GM12878 (cell line): ENCODE results near the gene ORAI3. TPM values are rescaled to one million over a fixed set of nuclear protein-coding genes. Genes with fewer than 3 reads are reported as not detected.

ENCODE experiments used
- ATAC-seq: fragments of 200-7000 bp; cut with Tn5 transposase; 3 replicates; pipeline ENCODE4 v1.9.1; 2020; ENCODE audit warnings: mild to moderate bottlenecking, moderate library complexity
- BruUV-seq: library from RNA; stranded (reverse); fragments of 400-500 nt; replicated peaks from 2 replicates; lab custom pipeline; 2021; lab: Mats Ljungman, UMichigan
- CTCF ChIA-PET: fragments of 300-600 bp; sonication (Branson Sonifier 250); formaldehyde crosslinking; extraction: SDS; loops from one replicate; lab custom pipeline; 2021; ENCODE audit warnings: inconsistent platforms; lab: Yijun Ruan, JAX
- POLR2A ChIA-PET: fragments of 350-600 bp; formaldehyde crosslinking; extraction: SDS; loops from one replicate; lab custom pipeline; 2021; ENCODE audit warnings: inconsistent platforms; lab: Charles Lee
- RAD21 ChIA-PET: fragments of 300-600 bp; sonication (Branson Sonifier 250); formaldehyde crosslinking; loops from one replicate; lab custom pipeline; 2023; ENCODE audit warnings: antibody characterized with exemption; ENCODE audit not compliant: unreplicated experiment; lab: Charles Lee
- SMC1A ChIA-PET: fragments of 300-600 bp; sonication (Branson Sonifier 250); formaldehyde crosslinking; loops from one replicate; lab custom pipeline; 2023; ENCODE audit not compliant: unreplicated experiment, uncharacterized antibody; lab: Charles Lee
- DNase-seq: peaks from one replicate; pipeline ENCODE4 v3.0.0-alpha.2; 2011; ENCODE audit warnings: low read depth, low spot score
- FAIRE-seq: peaks from 3 replicates; lab custom pipeline; 2011; peaks lifted over from hg19 to GRCh38; lab: Jason Lieb, UNC
- H2AFZ ChIP-seq: 2 replicates; pipeline ENCODE4 v1.6.0; 2011; ENCODE audit warnings: low read depth, low read length, control low read depth; ENCODE audit not compliant: control insufficient read depth
- H3K27ac ChIP-seq: 2 replicates; pipeline ENCODE4 v1.5.1; 2011; ENCODE audit warnings: control low read depth; ENCODE audit not compliant: control insufficient read depth, insufficient read depth
- H3K27me3 ChIP-seq, 2 experiments: replicated peaks in 1 of 2; 2 replicates each; pipeline versions ENCODE4 v1.6.0 to v1.6.1; 2011; ENCODE audit warnings: low read length in 1 of 2; ENCODE audit not compliant: control insufficient read depth in 2 of 2, insufficient read depth in 2 of 2
- H3K36me3 ChIP-seq, 2 experiments: 2 replicates each; pipeline ENCODE4 v1.5.1; 2011; ENCODE audit warnings: low read length in 1 of 2; ENCODE audit not compliant: control insufficient read depth in 2 of 2, insufficient read depth in 2 of 2
- H3K4me1 ChIP-seq: 2 replicates; pipeline ENCODE4 v1.6.1; 2011; ENCODE audit warnings: mild to moderate bottlenecking, low read length, moderate library complexity, mixed read lengths; ENCODE audit not compliant: control insufficient read depth, insufficient read depth
- H3K4me2 ChIP-seq: 2 replicates; pipeline ENCODE4 v1.6.0; 2011; ENCODE audit warnings: control low read depth; ENCODE audit not compliant: control insufficient read depth, insufficient read depth
- H3K4me3 ChIP-seq: fragments of 200-600 bp; sonication (generic); 2 replicates; pipeline ENCODE4 v1.5.1; 2016
- H3K79me2 ChIP-seq: 2 replicates; pipeline ENCODE4 v1.6.0; 2011; ENCODE audit warnings: low read length; ENCODE audit not compliant: control insufficient read depth, insufficient read depth
- H3K9ac ChIP-seq: 2 replicates; pipeline ENCODE4 v1.8.0; 2011; ENCODE audit warnings: low read length, control low read depth, mixed read lengths; ENCODE audit not compliant: control insufficient read depth, insufficient read depth
- H3K9me3 ChIP-seq: replicated peaks from 3 replicates; pipeline ENCODE4 v1.5.1; 2011; ENCODE audit warnings: mild to moderate bottlenecking, low read length; ENCODE audit not compliant: control insufficient read depth, insufficient read depth
- H4K20me1 ChIP-seq: 2 replicates; pipeline ENCODE4 v1.6.0; 2011; ENCODE audit not compliant: control insufficient read depth, insufficient read depth
- BRCA1 ChIP-seq: IDR thresholded peaks from 2 replicates; pipeline ENCODE4 v1.6.1; 2011; ENCODE audit warnings: low read depth, low read length, improper control_type of control experiment
- CHD4 ChIP-seq: fragments of 200-600 bp; sonication (generic); IDR thresholded peaks from 2 replicates; pipeline ENCODE4 v1.6.1; 2016; ENCODE audit warnings: mild to moderate bottlenecking
- DPF2 ChIP-seq: fragments of 450-650 bp; IDR thresholded peaks from 2 replicates; pipeline ENCODE4 v1.6.1; 2017; ENCODE audit warnings: mild to moderate bottlenecking
- HDAC2 ChIP-seq: fragments of 200-600 bp; sonication (generic); IDR thresholded peaks from 2 replicates; pipeline ENCODE4 v1.6.1; 2017
- HDGF ChIP-seq: fragments of 450-650 bp; IDR thresholded peaks from 2 replicates; pipeline ENCODE4 v1.6.1; 2016; ENCODE audit warnings: antibody characterized with exemption
- NR2C1 ChIP-seq: fragments of 450-650 bp; IDR thresholded peaks from 2 replicates; pipeline ENCODE4 v1.6.1; 2017; ENCODE audit warnings: antibody characterized with exemption, mild to moderate bottlenecking, moderate library complexity
- REST ChIP-seq: IDR thresholded peaks from 2 replicates; pipeline ENCODE4 v1.6.1; 2012; ENCODE audit warnings: mild to moderate bottlenecking, low read depth, low read length
- RUNX3 ChIP-seq: IDR thresholded peaks from 2 replicates; pipeline ENCODE4 v1.6.1; 2012; ENCODE audit warnings: low read length, inconsistent platforms
- SMC3 ChIP-seq: IDR thresholded peaks from 2 replicates; pipeline ENCODE4 v1.6.1; 2011; ENCODE audit warnings: low read length, improper control_type of control experiment, borderline replicate concordance
- ZBTB11 ChIP-seq: fragments of 450-650 bp; formaldehyde crosslinking; IDR thresholded peaks from 2 replicates; pipeline ENCODE4 v1.5.0; 2022; ENCODE audit warnings: mild to moderate bottlenecking, missing genetic modification characterization
- WGBS: methylation state at CpG from one replicate; pipeline ENCODE4 v1.1.6; 2016; ENCODE audit warnings: low lambda C conversion rate; ENCODE audit not compliant: insufficient replicate concordance, insufficient coverage; ENCODE audit errors: missing lambda C conversion rate; 5-methylcytosine and 5-hydroxymethylcytosine counted together
- in situ Hi-C: fragments of 300-500 bp; cut with MboI; formaldehyde crosslinking; loops from 9 replicates; pipeline ENCODE4 v1.14.3; 2018; ENCODE audit warnings: mixed read lengths
- intact Hi-C: fragments of 100-400 bp; cut with micrococcal nuclease; formaldehyde crosslinking; loops from one replicate; pipeline ENCODE4 v1.14.2; 2022; ENCODE audit not compliant: unreplicated experiment
- polyA plus RNA-seq, 11 experiments: library from polyadenylated mRNA; depleted of rRNA in 4 of 11; unstranded in 6 of 11; stranded (reverse) in 5 of 11; fragments of >200 nt; fragmentation: Nextera tagmentation in 4 of 11; fragmentation: Illumina TruSeq in 1 of 11; extraction: Ambion mirVana in 4 of 11; extraction: Trizol in 1 of 11; gene quantifications; 1 replicate in 1 of 11; 2 replicates in 10 of 11; pipeline versions ENCODE4 v1.2.1 to v1.2.3, GENCODE V29; 2011 to 2016; ENCODE audit warnings: inconsistent platforms in 2 of 11, missing spikeins in 2 of 11, low read depth in 1 of 11
- total RNA-seq, 4 experiments: library from RNA; depleted of rRNA in 3 of 4; stranded (reverse); fragments of >200 nt in 3 of 4; fragmentation: Illumina TruSeq in 1 of 4; extraction: Trizol in 1 of 4; gene quantifications; 2 replicates each; pipeline versions ENCODE4 v1.2.1 to v1.2.3, GENCODE V29; 2013 to 2021

ORAI3 gene
- total and polyA plus RNA-seq, 10 of the 15 experiments (the other 5 are each of a cell fraction or from before 2014, with no cell fraction given): 3.4 to 21.9 (median 16.2) TPM

- peak overlapping the region; percentile 57 for H3K9ac ChIP-seq
These were observed 23.8 kb upstream of the ORAI3 start for GRCh38 chr16:30924913-30925631.

More at GRCh38 chr16:30924913-30925631, 23.8 kb upstream of the ORAI3 start:
- intact Hi-C loops: loop anchor here (5.0 to 10.0 kb wide), 3 partner anchors 163 to 270 kb away; partner anchors contain the start of genes CFAP119, FBRS, PRR14 and RNF40
- H3K27me3 ChIP-seq: no peaks in the 10 kb centered on the region
- ChIA-PET POLR2A (interaction anchor here (0.5 to 0.7 kb wide), 2 partner anchors 456 to 1010 kb away, joined by 3 read pairs; no protein-coding TSS in a partner anchor), RAD21 (interaction anchor here (1.3 kb wide), 1 partner anchor 29 kb away, joined by 4 read pairs; no protein-coding TSS in a partner anchor), CTCF (interaction anchor here (1.1 to 5.2 kb wide), 2 partner anchors 17 to 23 kb away, joined by 3 to 26 read pairs; no protein-coding TSS in a partner anchor), SMC1A (interaction anchor here (1.3 kb wide), 1 partner anchor 17 kb away, joined by 5 read pairs; no protein-coding TSS in a partner anchor)
- WGBS: 93% methylated on average over 11 of the region's 11 CpGs
- no peak for ATAC-seq
- TF ChIP-seq HDAC2: no peak
- no peak for TF ChIP-seq DPF2
- no peak for TF ChIP-seq RUNX3
- no peak for TF ChIP-seq ZBTB11
- TF ChIP-seq SMC3: no peak
- no peak for TF ChIP-seq NR2C1
- TF ChIP-seq BRCA1: no peak
- no peak for TF ChIP-seq REST
- no peak for TF ChIP-seq CHD4
- no peak for TF ChIP-seq HDGF
- FAIRE-seq: no peak
- no peaks in the 10 kb centered on the region for H3K9me3 ChIP-seq
- H3K79me2 ChIP-seq: peaks cover 5% of the 10 kb centered on the region
- TSS peak; percentile 62 for BruUV-seq
- in situ Hi-C loops: loop anchor here (5.0 kb wide), 1 partner anchor 83 kb away; no protein-coding TSS in a partner anchor
- H3K4me2 ChIP-seq: peak overlapping the region; percentile 48
- peaks cover 4% of the 10 kb centered on the region; the same call in 1 of the 2 replicates for H3K4me1 ChIP-seq
- no peak for DNase-seq
- no peaks in the 10 kb centered on the region for H4K20me1 ChIP-seq
- H3K4me3 ChIP-seq: peak overlapping the region; percentile 81
- no peak overlapping the region for H3K27ac ChIP-seq
- peaks cover 0 to 3% of the 10 kb centered on the region in 2 experiments; a peak in 3 of 4 replicates for H3K36me3 ChIP-seq
- H2AFZ ChIP-seq: no peak overlapping the region
